C4-2B (cell line): ENCODE data around the gene AFF3.

Experiments
- H3K27ac ChIP-seq: fragments of 450-650 bp; 2 replicates; pipeline ENCODE4 v1.5.1; 2017
- ZFX ChIP-seq: fragments of 450-650 bp; IDR thresholded peaks from 2 replicates; pipeline ENCODE4 v1.6.1; 2017
- TF ChIP-seq, protein P1 (sequence below): fragments of 450-650 bp; conservative IDR thresholded peaks from 2 replicates; pipeline ENCODE4 v1.5.1; 2017; ENCODE audit warnings: mild to moderate bottlenecking

Gene AFF3

DNA sequence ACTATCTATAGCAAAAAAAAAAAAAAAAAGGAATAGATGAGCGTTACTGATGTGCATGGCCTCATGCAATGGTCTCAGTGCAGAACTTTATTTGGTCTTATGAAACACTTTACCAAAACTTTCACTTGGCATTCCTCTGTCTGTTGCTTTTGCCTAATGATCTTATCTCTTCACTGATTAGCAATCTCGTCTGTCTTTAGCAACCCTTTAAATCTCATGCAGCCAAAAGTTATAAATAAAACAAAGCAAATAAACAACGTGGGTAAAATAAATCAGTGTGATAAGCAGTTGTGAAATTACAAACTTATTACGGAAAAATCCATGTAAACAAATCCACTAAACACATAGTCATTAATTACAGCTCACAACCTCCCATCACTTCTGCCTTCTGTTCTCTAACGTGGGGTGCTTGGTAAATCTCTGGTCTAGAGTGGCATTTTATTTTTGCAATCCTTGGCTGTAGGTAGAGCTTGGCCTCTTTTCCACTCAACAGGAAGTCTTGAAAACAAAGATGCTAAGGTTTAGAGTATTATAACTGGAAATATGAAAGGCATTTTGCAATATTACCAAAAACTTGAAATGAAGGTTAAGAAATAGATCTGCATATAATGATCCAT is 288.0 kb downstream of the AFF3 start:
- no peak overlapping the region for H3K27ac ChIP-seq
- TF ChIP-seq, protein P1, sequence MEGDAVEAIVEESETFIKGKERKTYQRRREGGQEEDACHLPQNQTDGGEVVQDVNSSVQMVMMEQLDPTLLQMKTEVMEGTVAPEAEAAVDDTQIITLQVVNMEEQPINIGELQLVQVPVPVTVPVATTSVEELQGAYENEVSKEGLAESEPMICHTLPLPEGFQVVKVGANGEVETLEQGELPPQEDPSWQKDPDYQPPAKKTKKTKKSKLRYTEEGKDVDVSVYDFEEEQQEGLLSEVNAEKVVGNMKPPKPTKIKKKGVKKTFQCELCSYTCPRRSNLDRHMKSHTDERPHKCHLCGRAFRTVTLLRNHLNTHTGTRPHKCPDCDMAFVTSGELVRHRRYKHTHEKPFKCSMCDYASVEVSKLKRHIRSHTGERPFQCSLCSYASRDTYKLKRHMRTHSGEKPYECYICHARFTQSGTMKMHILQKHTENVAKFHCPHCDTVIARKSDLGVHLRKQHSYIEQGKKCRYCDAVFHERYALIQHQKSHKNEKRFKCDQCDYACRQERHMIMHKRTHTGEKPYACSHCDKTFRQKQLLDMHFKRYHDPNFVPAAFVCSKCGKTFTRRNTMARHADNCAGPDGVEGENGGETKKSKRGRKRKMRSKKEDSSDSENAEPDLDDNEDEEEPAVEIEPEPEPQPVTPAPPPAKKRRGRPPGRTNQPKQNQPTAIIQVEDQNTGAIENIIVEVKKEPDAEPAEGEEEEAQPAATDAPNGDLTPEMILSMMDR = no peak

DNA sequence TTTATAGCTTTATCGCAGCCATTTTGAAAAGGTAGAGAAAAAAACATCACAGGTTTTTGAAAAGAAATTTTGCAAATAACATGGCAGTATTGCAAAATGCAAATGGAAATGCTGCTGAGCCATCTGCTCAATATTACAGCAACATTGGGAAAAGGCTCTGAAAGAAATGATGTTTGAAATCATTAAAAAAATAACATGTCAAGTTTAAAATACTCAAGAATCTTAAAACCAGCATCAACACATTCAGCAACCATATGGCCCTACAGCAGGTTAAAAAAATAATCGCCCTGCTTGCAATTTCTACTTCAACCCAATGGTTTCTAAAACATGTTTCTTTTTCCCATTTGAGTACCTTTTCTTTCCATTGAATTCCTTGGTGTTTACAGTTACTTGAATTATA is 289.4 kb downstream of the AFF3 start:
- TF ChIP-seq ZFX = no peak
- TF ChIP-seq, protein P1 = no peak
- H3K27ac ChIP-seq = no peak overlapping the region

GRCh38 chr2:99852376-99852934 is 289.9 kb downstream of the AFF3 start:
- H3K27ac ChIP-seq = no peak overlapping the region
- no peak for TF ChIP-seq ZFX
- TF ChIP-seq, protein P1 = no peak

GRCh38 chr2:99851811-99852210 is 290.6 kb downstream of the AFF3 start:
- TF ChIP-seq, protein P1 = no peak
- no peak for TF ChIP-seq ZFX

DNA sequence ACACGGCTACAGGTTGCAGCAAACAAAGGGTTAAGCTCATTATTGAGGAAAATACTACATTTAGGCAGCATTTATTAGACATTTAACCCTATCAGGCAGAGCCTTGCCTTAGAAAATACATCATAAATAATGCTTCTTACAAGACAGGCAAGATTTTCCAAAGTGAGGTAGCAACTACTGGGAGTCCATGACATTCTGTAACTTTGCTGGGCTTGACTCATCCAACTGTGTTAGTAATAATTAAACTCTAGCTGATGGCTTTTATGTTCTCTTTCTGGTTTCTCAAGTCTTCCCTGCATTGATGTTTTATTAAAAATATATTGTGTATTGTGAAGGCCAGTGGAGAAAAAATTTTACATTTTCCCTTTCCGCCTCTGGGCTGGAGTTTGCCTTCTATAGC is 291.3 kb downstream of the AFF3 start:
- TF ChIP-seq, protein P1 = no peak
- TF ChIP-seq ZFX = no peak
- H3K27ac ChIP-seq = no peak overlapping the region

More at GRCh38 chr2:99851811-99852210, 290.6 kb downstream of the AFF3 start:
- no peak overlapping the region for H3K27ac ChIP-seq

GRCh38 chr2:99850084-99850710 is 292.2 kb downstream of the AFF3 start:
- no peak overlapping the region for H3K27ac ChIP-seq
- TF ChIP-seq, protein P1 = no peak
- no peak for TF ChIP-seq ZFX

GRCh38 chr2:99846462-99847107 is 295.8 kb downstream of the AFF3 start:
- TF ChIP-seq ZFX = no peak
- TF ChIP-seq, protein P1 = no peak
- H3K27ac ChIP-seq = no peak overlapping the region
